ENCODE results near the gene EIF1AX. TPM values are rescaled to one million over a fixed set of nuclear protein-coding genes. Genes with fewer than 3 reads are reported as not detected.

The EIF1AX gene
- total RNA-seq, 1 experiment from 2014 or later, result 67.6 TPM

- CTCF ChIA-PET, result no interaction called here
These were observed 40.1 kb upstream of the EIF1AX start for GRCh38 chrX:20181598-20182329.

GRCh38 chrX:20177093-20177492, 35.5 kb upstream of the EIF1AX start:
- in situ Hi-C loops (cut with HindIII; ENCODE audit: low pct_unique_long_range_greater_than_20kb, low sequenced_read_pairs), result no loop called here
- H3K27me3 ChIP-seq (ENCODE audit: control insufficient read depth, insufficient read depth, low read length), result no peaks in the 10 kb centered on the region
- no peak overlapping the region for H3K4me3 ChIP-seq (ENCODE audit: low read depth in 2 of 2, low read length in 2 of 2)
- no peaks in the 10 kb centered on the region; the same call in none of the 2 replicates for H3K36me3 ChIP-seq (ENCODE audit: control insufficient read depth, insufficient read depth, low read length)
- no peaks in the 10 kb centered on the region for H3K9me3 ChIP-seq (ENCODE audit: control insufficient read depth, insufficient read depth, low read depth, low read length)
- no peaks in the 10 kb centered on the region for H3K4me1 ChIP-seq (ENCODE audit: control insufficient read depth, insufficient read depth, low read length)
- CTCF ChIA-PET, result no interaction called here
- TF ChIP-seq, protein P1, sequence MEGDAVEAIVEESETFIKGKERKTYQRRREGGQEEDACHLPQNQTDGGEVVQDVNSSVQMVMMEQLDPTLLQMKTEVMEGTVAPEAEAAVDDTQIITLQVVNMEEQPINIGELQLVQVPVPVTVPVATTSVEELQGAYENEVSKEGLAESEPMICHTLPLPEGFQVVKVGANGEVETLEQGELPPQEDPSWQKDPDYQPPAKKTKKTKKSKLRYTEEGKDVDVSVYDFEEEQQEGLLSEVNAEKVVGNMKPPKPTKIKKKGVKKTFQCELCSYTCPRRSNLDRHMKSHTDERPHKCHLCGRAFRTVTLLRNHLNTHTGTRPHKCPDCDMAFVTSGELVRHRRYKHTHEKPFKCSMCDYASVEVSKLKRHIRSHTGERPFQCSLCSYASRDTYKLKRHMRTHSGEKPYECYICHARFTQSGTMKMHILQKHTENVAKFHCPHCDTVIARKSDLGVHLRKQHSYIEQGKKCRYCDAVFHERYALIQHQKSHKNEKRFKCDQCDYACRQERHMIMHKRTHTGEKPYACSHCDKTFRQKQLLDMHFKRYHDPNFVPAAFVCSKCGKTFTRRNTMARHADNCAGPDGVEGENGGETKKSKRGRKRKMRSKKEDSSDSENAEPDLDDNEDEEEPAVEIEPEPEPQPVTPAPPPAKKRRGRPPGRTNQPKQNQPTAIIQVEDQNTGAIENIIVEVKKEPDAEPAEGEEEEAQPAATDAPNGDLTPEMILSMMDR (IDR thresholded peaks at IDR 0.05), result no peak
- TF ChIP-seq SIN3A (IDR thresholded peaks at IDR 0.05; ENCODE audit: borderline replicate concordance, insufficient read depth, low read depth, low read length) (no peak), TCF7L2 (IDR thresholded peaks at IDR 0.05; ENCODE audit: low read depth, low read length) (no peak), POLR2AphosphoS5 (IDR thresholded peaks at IDR 0.05; ENCODE audit: low read depth, low read length) (no peak), REST (IDR thresholded peaks at IDR 0.05; ENCODE audit: insufficient read depth in 1 of 2, low read depth in 2 of 2, low read length in 1 of 2) (no peak)
- no peak for ATAC-seq
- intact Hi-C loops (cut with micrococcal nuclease; ENCODE audit: unreplicated experiment), result no loop called here
- no TSS peak for BruUV-seq (replicated peaks)
- POLR2A ChIA-PET, result no interaction called here
- H3K27ac ChIP-seq (ENCODE audit: low read length), result no peak overlapping the region
- no peak for DNase-seq (ENCODE audit: low read depth, low spot score)

More at GRCh38 chrX:20181598-20182329, 40.1 kb upstream of the EIF1AX start:
- ATAC-seq (no peak), DNase-seq (ENCODE audit: low read depth, low spot score) (no peak)
- POLR2A ChIA-PET, result no interaction called here
- intact Hi-C loops (cut with micrococcal nuclease; ENCODE audit: unreplicated experiment), result no loop called here
- Histone ChIP-seq H3K4me1 (ENCODE audit: control insufficient read depth, insufficient read depth, low read length) (no peaks in the 10 kb centered on the region), H3K27ac (ENCODE audit: low read length) (no peak overlapping the region), H3K9me3 (ENCODE audit: control insufficient read depth, insufficient read depth, low read depth, low read length) (no peaks in the 10 kb centered on the region), H3K27me3 (ENCODE audit: control insufficient read depth, insufficient read depth, low read length) (no peaks in the 10 kb centered on the region), H3K36me3 (ENCODE audit: control insufficient read depth, insufficient read depth, low read length) (no peaks in the 10 kb centered on the region; the same call in 1 of the 2 replicates), H3K4me3 (ENCODE audit: low read depth in 2 of 2, low read length in 2 of 2) (no peak overlapping the region)
- BruUV-seq (replicated peaks), result no TSS peak
- TF ChIP-seq, protein P1 (IDR thresholded peaks at IDR 0.05), result no peak
- TF ChIP-seq REST (IDR thresholded peaks at IDR 0.05; ENCODE audit: insufficient read depth in 1 of 2, low read depth in 2 of 2, low read length in 1 of 2), result no peak
- no peak for TF ChIP-seq POLR2AphosphoS5 (IDR thresholded peaks at IDR 0.05; ENCODE audit: low read depth, low read length)
- no peak for TF ChIP-seq SIN3A (IDR thresholded peaks at IDR 0.05; ENCODE audit: borderline replicate concordance, insufficient read depth, low read depth, low read length)
- TF ChIP-seq TCF7L2 (IDR thresholded peaks at IDR 0.05; ENCODE audit: low read depth, low read length), result no peak
- in situ Hi-C loops (cut with HindIII; ENCODE audit: low pct_unique_long_range_greater_than_20kb, low sequenced_read_pairs), result no loop called here

Data from Panc1 (cell line).